SU-DHL-6 (cell line): ENCODE measurements around the gene NPAS3.

Experiments used
- H2AFZ ChIP-seq: fragments of 200-600 bp; sonication (generic); 2 replicates; pipeline ENCODE4 v1.6.1; 2014; ENCODE audit warnings: low read depth, mild to moderate bottlenecking, moderate library complexity, mixed read lengths, antibody characterized with exemption, low read length; ENCODE audit not compliant: severe bottlenecking
- H3F3A ChIP-seq: fragments of 200-600 bp; shearing (Covaris generic); 2 replicates; pipeline ENCODE4 v1.6.0; 2016; ENCODE audit warnings: antibody characterized with exemption, mild to moderate bottlenecking; ENCODE audit not compliant: insufficient read depth
- H3K27ac ChIP-seq: fragments of 200-600 bp; sonication (generic); 2 replicates; pipeline ENCODE4 v1.5.1; 2016; ENCODE audit warnings: low read depth, mild to moderate bottlenecking, low read length, moderate library complexity, mixed read lengths
- H3K27me3 ChIP-seq: fragments of 200-600 bp; sonication (generic), shearing (Covaris generic); 2 replicates; pipeline ENCODE4 v1.6.0; 2014; ENCODE audit warnings: mild to moderate bottlenecking, low read length
- H3K36me3 ChIP-seq: fragments of 200-600 bp; sonication (generic); 2 replicates; pipeline ENCODE4 v1.6.1; 2014; ENCODE audit warnings: mild to moderate bottlenecking, low read length, mixed read lengths
- H3K4me2 ChIP-seq: fragments of 300-600, 200-600 bp; shearing (Covaris generic), sonication (generic); 2 replicates; pipeline ENCODE4 v1.6.0; 2014; ENCODE audit warnings: low read length, low read depth, mild to moderate bottlenecking; ENCODE audit not compliant: poor library complexity, severe bottlenecking
- H3K4me3 ChIP-seq: fragments of 200-600 bp; sonication (generic); 2 replicates; pipeline ENCODE4 v1.5.1; 2014; ENCODE audit warnings: antibody characterized with exemption, low read length, mild to moderate bottlenecking, mixed read lengths; ENCODE audit not compliant: insufficient read depth, poor library complexity, severe bottlenecking
- H3K79me2 ChIP-seq: fragments of 200-600 bp; sonication (generic); 2 replicates; pipeline ENCODE4 v1.6.1; 2014; ENCODE audit warnings: mild to moderate bottlenecking, low read length, moderate library complexity; ENCODE audit not compliant: insufficient read depth
- H3K9ac ChIP-seq: fragments of 200-600 bp; sonication (generic); 2 replicates; pipeline ENCODE4 v1.7.0; 2014; ENCODE audit warnings: mild to moderate bottlenecking, low read length
- H3K9me2 ChIP-seq: fragments of 200-600 bp; sonication (generic); replicated peaks from 2 replicates; pipeline ENCODE4 v1.6.1; 2014; ENCODE audit warnings: low read length; ENCODE audit not compliant: insufficient read depth
- H3K9me3 ChIP-seq: fragments of 200-600 bp; sonication (generic); 2 replicates; pipeline ENCODE4 v1.6.1; 2014; ENCODE audit warnings: low read length, mixed read lengths; ENCODE audit not compliant: insufficient read depth
- H4K20me1 ChIP-seq: fragments of 200-600 bp; sonication (generic); 2 replicates; pipeline ENCODE4 v1.6.1; 2014; ENCODE audit warnings: low read depth, mild to moderate bottlenecking, antibody characterized with exemption, low read length, moderate library complexity, mixed read lengths
- CTCF ChIP-seq: fragments of 200-600 bp; sonication (generic); IDR thresholded peaks from one replicate; pipeline ENCODE4 v1.5.1; 2017; ENCODE audit warnings: antibody characterized with exemption, mild to moderate bottlenecking, low read length, moderate library complexity; ENCODE audit not compliant: insufficient read depth, poor library complexity, severe bottlenecking
- EZH2phosphoT487 ChIP-seq: fragments of 200-600 bp; sonication (generic), shearing (Covaris generic); conservative IDR thresholded peaks from 2 replicates; pipeline ENCODE4 v1.6.1; 2018; ENCODE audit warnings: mild to moderate bottlenecking, antibody characterized with exemption, low read length, moderate library complexity, mixed read lengths

The NPAS3 gene

GRCh38 chr14:33323979-33324378, 385.3 kb downstream of the NPAS3 start:
- Histone ChIP-seq H2AFZ (no peak overlapping the region), H4K20me1 (no peaks in the 10 kb centered on the region), H3F3A (no peaks in the 10 kb centered on the region), H3K36me3 (no peaks in the 10 kb centered on the region), H3K9me2 (no peaks in the 10 kb centered on the region; the same call in 1 of the 2 replicates), H3K4me2 (no peak overlapping the region), H3K27me3 (no peaks in the 10 kb centered on the region), H3K27ac (no peak overlapping the region), H3K9ac (no peak overlapping the region), H3K79me2 (no peaks in the 10 kb centered on the region), H3K4me3 (no peak overlapping the region), H3K9me3 (0 out of 2 replicates have a peak, but pooled peaks cover 1% of the 10 kb centered on the region)
- TF ChIP-seq CTCF (no peak), EZH2phosphoT487 (no peak)

GRCh38 chr14:33331176-33331949, 392.7 kb downstream of the NPAS3 start:
- no peaks in the 10 kb centered on the region for H3K9me2 ChIP-seq
- 0 out of 2 replicates have a peak, but pooled peaks cover 7% of the 10 kb centered on the region for H3K9me3 ChIP-seq
- H3K27me3 ChIP-seq: no peaks in the 10 kb centered on the region
- no peak overlapping the region for H2AFZ ChIP-seq
- no peaks in the 10 kb centered on the region for H3K79me2 ChIP-seq
- TF ChIP-seq EZH2phosphoT487 (no peak), CTCF (no peak)
- H4K20me1 ChIP-seq: no peaks in the 10 kb centered on the region
- H3K27ac ChIP-seq: no peak overlapping the region
- no peaks in the 10 kb centered on the region for H3F3A ChIP-seq
- no peak overlapping the region for H3K9ac ChIP-seq
- no peak overlapping the region for H3K4me3 ChIP-seq
- H3K4me2 ChIP-seq: no peak overlapping the region
- no peaks in the 10 kb centered on the region for H3K36me3 ChIP-seq

- H3K4me2 ChIP-seq: no peak overlapping the region
- no peaks in the 10 kb centered on the region for H3K36me3 ChIP-seq
- H3K27ac ChIP-seq: no peak overlapping the region
- no peaks in the 10 kb centered on the region for H4K20me1 ChIP-seq
- TF ChIP-seq EZH2phosphoT487: no peak
- no peak for TF ChIP-seq CTCF
- H3F3A ChIP-seq: no peaks in the 10 kb centered on the region
- 0 out of 2 replicates have a peak, but pooled peaks cover 7% of the 10 kb centered on the region for H3K9me3 ChIP-seq
- H2AFZ ChIP-seq: no peak overlapping the region
- no peaks in the 10 kb centered on the region for H3K27me3 ChIP-seq
- no peaks in the 10 kb centered on the region for H3K9me2 ChIP-seq
- H3K79me2 ChIP-seq: no peaks in the 10 kb centered on the region
- no peak overlapping the region for H3K9ac ChIP-seq
- H3K4me3 ChIP-seq: no peak overlapping the region
Measured at GRCh38 chr14:33332497-33332896, 393.8 kb downstream of the NPAS3 start.
